SK-N-MC (cell line): ENCODE data around the gene CA10.

Experiments used
- DNase-seq: peaks from one replicate; pipeline ENCODE4 v3.0.0-alpha.2; 2011; ENCODE audit warnings: low read depth, low spot score
- H3K27ac ChIP-seq: fragments of 200-600 bp; sonication (generic); 2 replicates; pipeline ENCODE4 v1.5.1; 2016; ENCODE audit warnings: mixed run types
- H3K36me3 ChIP-seq: fragments of 200-600 bp; sonication (generic); 2 replicates; pipeline ENCODE4 v1.6.1; 2017; ENCODE audit warnings: antibody characterized with exemption, low read length, mixed read lengths; ENCODE audit not compliant: insufficient read depth
- H3K4me3 ChIP-seq: fragments of 200-600 bp; sonication (generic); 2 replicates; pipeline ENCODE4 v1.5.1; 2016
- H3K9ac ChIP-seq: fragments of 200-600 bp; sonication (generic); 2 replicates; pipeline ENCODE4 v1.8.0; 2017; ENCODE audit warnings: mixed run types, mixed read lengths; ENCODE audit not compliant: insufficient read length
- H3K9me3 ChIP-seq: fragments of 200-600 bp; sonication (generic); 2 replicates; pipeline ENCODE4 v1.6.1; 2017; ENCODE audit warnings: low read depth, mild to moderate bottlenecking, antibody characterized with exemption, low read length, moderate library complexity, mixed read lengths
- EZH2 ChIP-seq: fragments of 200-600 bp; sonication (generic); IDR thresholded peaks from one replicate; pipeline ENCODE4 v1.6.1; 2017; ENCODE audit warnings: antibody characterized with exemption
- FOXP2 ChIP-seq: optimal IDR thresholded peaks from 2 replicates; pipeline ENCODE3; 2011; ENCODE audit warnings: mild to moderate bottlenecking, moderate library complexity; ENCODE audit not compliant: insufficient read depth; ENCODE audit errors: extremely low read length, control extremely low read depth
- POLR2AphosphoS5 ChIP-seq: IDR thresholded peaks from 2 replicates; pipeline ENCODE4 v1.6.1; 2012; ENCODE audit warnings: mild to moderate bottlenecking, low read depth, low read length, borderline replicate concordance

The CA10 gene

DNA sequence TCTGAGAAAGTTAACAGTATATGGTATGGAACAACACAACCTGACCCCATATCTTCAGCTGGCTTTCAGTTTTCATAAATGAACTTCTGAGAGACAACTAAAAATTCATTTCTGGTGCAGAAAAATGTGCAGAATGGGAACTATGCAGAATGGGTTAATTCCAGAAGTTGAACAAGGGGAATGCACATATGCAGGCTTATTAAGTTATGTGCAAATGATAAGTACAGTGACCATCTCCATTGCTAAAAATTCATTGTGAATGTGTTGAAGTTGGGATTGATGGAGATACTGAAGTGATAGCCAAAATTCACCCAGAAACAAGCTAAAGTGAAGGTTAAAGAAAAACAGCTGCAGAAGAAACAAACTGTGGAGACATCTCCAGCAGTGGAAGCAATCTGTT is 315.8 kb downstream of the CA10 start:
- Histone ChIP-seq H3K9me3 (no peaks in the 10 kb centered on the region), H3K36me3 (no peaks in the 10 kb centered on the region), H3K4me3 (no peak overlapping the region), H3K9ac (no peak overlapping the region), H3K27ac (no peak overlapping the region)
- TF ChIP-seq EZH2 (no peak), POLR2AphosphoS5 (no peak), FOXP2 (no peak)
- DNase-seq: no peak

DNA sequence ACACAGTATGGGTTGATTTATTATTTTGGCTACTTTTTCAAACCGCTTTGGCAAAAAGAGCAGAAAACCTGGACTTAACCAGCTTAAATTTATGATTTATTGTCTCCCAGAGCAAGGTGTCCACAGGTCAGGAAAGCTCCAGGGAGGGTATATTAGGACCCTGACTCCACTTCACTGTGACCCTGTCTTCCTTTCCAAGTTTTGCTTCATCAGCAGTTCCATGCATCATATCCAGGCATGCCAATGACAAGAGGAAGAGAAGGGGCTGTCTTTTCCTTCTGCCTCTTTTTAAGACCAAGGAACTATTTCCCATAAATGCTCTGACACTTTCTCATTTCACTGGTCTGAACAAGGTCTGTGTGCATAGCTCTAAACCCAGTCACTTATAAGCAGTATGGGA is 316.8 kb downstream of the CA10 start:
- H3K4me3 ChIP-seq: no peak overlapping the region
- H3K9ac ChIP-seq: no peak overlapping the region
- H3K27ac ChIP-seq: no peak overlapping the region
- no peak for TF ChIP-seq POLR2AphosphoS5
- no peak for TF ChIP-seq FOXP2
- TF ChIP-seq EZH2: no peak
- no peaks in the 10 kb centered on the region for H3K36me3 ChIP-seq
- no peak for DNase-seq
- H3K9me3 ChIP-seq: no peaks in the 10 kb centered on the region

DNA sequence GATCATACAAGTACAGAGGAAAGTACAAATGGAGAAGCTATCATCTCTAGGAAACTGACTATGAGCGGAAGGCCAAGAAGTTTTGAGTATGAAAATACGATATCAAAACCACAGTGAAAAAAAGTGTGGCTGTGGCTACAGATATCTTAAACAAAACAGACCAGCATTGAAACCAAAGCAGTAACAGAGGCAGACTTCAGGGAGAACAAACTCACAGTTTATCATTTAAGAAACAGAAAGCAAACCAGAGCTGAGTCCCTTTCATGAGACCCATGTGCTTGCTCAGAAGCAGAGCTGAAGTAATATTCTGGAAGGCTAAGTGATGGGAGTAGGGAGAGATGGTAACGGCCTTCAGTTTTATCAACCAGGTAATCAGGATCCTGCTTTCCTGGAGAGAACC is 317.8 kb downstream of the CA10 start:
- Histone ChIP-seq H3K9ac (no peak overlapping the region), H3K9me3 (no peaks in the 10 kb centered on the region), H3K36me3 (no peaks in the 10 kb centered on the region), H3K27ac (no peak overlapping the region), H3K4me3 (no peak overlapping the region)
- no peak for TF ChIP-seq EZH2
- no peak for TF ChIP-seq POLR2AphosphoS5
- no peak for TF ChIP-seq FOXP2
- no peak for DNase-seq

DNA sequence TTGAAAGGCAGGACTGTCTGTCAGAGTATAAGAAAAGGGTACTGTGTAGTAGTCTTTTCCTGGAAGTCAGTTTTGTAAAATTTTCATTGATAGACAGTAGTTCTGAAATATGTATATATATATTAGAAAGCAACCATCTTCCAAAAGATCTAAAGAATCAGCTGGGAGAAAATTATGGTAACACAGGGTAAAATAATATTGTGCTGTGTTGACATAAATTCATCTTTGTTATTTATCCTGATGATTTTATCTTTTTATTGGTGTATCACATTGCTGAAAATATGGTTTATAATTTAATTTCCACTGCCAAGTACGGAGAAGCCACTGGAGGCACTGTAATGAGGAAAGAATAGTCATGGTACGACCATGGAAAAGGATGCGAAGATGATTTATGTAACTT is 324.9 kb downstream of the CA10 start:
- no peak for DNase-seq
- no peaks in the 10 kb centered on the region for H3K9me3 ChIP-seq
- no peak overlapping the region for H3K4me3 ChIP-seq
- TF ChIP-seq POLR2AphosphoS5 (no peak), FOXP2 (no peak)
- H3K36me3 ChIP-seq: no peaks in the 10 kb centered on the region
- no peak overlapping the region for H3K27ac ChIP-seq
- no peak overlapping the region for H3K9ac ChIP-seq

DNA sequence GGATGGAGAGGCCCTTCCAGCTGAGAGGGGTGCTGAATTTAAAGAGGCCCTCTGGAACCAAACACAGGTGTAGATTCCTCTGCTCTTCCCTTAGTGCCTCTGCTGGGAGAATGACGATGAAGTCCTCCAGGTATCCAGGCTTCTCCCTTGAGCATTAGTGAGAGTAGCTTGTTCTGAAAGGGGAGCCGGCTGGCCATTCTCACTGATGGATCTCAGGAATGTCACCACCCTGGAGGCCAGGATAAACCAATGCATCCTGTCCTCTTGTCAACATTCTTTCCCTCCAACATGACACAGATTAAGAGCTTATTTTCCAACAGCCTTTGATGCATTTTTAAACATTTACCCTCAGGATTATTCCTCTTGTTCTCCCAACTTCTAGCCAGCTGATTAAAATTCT is 325.5 kb downstream of the CA10 start:
- no peak for TF ChIP-seq EZH2
- DNase-seq: no peak
- H3K4me3 ChIP-seq: no peak overlapping the region

DNA sequence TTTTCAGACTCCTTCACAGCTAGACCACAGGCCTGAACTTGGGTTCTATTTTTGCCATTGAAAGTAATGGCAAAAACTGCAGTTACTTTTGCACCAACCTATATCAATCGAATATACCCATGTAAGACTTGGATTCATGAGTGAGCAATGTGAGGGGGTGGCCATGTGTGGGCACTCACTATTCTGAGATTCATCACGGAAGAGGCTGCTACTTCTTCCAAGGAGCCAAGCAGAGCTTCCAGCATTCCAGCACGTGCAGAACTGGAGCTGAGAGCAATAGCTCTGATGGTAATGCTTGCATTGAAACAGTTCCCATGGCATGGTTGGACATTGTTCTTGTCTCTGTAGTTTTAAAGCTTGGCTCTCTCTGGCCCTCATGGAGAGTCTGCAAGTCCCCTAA is 327.6 kb downstream of the CA10 start:
- H3K27ac ChIP-seq: no peak overlapping the region
- no peak for DNase-seq
- TF ChIP-seq POLR2AphosphoS5 (no peak), FOXP2 (no peak), EZH2 (no peak)
- no peaks in the 10 kb centered on the region for H3K36me3 ChIP-seq
- H3K9ac ChIP-seq: no peak overlapping the region
- H3K4me3 ChIP-seq: no peak overlapping the region
- no peaks in the 10 kb centered on the region for H3K9me3 ChIP-seq

More for the DNA sequence above, 325.5 kb downstream of the CA10 start:
- Histone ChIP-seq H3K27ac (no peak overlapping the region), H3K9me3 (no peaks in the 10 kb centered on the region), H3K9ac (no peak overlapping the region), H3K36me3 (no peaks in the 10 kb centered on the region)

DNA sequence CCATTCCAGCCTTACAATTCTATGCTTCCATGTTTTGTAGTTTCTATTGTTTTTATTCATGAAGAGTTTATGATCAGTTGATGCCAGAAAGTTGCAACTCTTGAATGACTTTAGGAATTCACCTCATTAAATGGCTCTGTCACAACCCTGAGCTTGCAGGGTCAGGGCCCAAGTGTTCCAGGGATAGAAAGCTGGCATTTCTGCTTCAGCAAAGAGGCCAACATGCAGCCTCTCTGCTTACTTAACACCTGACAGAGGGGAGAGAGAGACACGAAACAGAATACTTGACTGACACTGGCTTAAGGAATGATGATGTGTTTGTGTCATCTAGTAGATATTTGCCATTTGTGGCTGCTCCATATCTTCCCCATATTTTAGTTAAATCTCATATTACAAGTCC is 328.1 kb downstream of the CA10 start:
- Histone ChIP-seq H3K4me3 (no peak overlapping the region), H3K36me3 (no peaks in the 10 kb centered on the region), H3K27ac (no peak overlapping the region), H3K9me3 (no peaks in the 10 kb centered on the region), H3K9ac (no peak overlapping the region)
- TF ChIP-seq FOXP2 (no peak), POLR2AphosphoS5 (no peak), EZH2 (no peak)
- DNase-seq: no peak

DNA sequence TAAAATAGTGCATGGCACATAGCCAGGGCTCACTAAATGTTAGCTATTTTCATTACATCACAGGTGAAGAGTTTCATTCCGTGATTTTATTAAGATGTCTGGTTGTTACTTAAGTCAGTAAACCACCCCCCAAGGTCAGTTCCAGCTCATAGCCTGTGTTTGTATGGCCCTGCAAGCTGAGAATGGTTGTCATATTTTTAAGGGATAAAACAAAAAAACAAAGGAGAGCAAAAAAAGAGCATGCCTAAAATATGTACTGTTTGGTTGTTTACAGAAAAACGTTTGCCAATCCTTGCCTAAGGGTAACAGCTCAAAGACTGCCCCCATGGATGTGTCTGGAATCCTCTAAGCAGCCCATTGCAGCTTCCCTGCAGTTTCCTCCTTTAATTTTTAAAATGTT is 329.6 kb downstream of the CA10 start:
- H3K9ac ChIP-seq: no peak overlapping the region

DNA sequence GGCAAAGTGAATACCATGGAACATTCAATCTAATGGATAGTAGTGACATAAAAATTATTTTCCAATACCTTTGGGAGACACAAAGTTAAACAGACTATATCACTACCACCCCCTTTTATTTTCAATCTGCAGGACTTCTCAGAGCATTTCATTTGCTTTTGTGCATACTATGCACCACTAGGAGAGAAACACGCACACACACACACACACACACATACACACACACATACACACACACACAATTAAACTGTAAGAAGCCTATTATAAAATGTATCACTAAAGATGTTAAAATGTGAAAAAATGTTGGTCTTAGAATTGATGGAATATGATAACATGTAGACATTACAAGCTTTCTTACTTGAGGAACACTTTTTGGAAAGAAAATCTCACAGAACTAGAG is 331.4 kb downstream of the CA10 start:
- DNase-seq: no peak
- H3K36me3 ChIP-seq: no peaks in the 10 kb centered on the region
- no peak overlapping the region for H3K27ac ChIP-seq
- no peak overlapping the region for H3K4me3 ChIP-seq
- no peak overlapping the region for H3K9ac ChIP-seq
- H3K9me3 ChIP-seq: no peaks in the 10 kb centered on the region
- TF ChIP-seq POLR2AphosphoS5: no peak
- TF ChIP-seq EZH2: no peak
- no peak for TF ChIP-seq FOXP2

More for the DNA sequence above, 329.6 kb downstream of the CA10 start:
- TF ChIP-seq EZH2: no peak
- no peak for TF ChIP-seq POLR2AphosphoS5
- TF ChIP-seq FOXP2: no peak
- Histone ChIP-seq H3K9me3 (no peaks in the 10 kb centered on the region), H3K36me3 (no peaks in the 10 kb centered on the region), H3K4me3 (no peak overlapping the region), H3K27ac (no peak overlapping the region)
- no peak for DNase-seq
